HCT116 (cell line): ENCODE data around the gene BCAS2. TPM values are rescaled to one million over a fixed set of nuclear protein-coding genes. Genes with fewer than 3 reads are reported as not detected.

Experiments used
- ATAC-seq: fragments of 200-7000 bp; cut with Tn5 transposase; 2 replicates; pipeline ENCODE4 v1.9.1; 2020; ENCODE audit warnings: mild to moderate bottlenecking, moderate library complexity
- BruUV-seq: library from RNA; stranded (reverse); fragments of 400-500 nt; replicated peaks from 2 replicates; lab custom pipeline; 2021; lab: Mats Ljungman, UMichigan
- CTCF ChIA-PET: fragments of 300-600 bp; sonication (Branson Sonifier 250); formaldehyde crosslinking; loops from one replicate; lab custom pipeline; 2021; ENCODE audit warnings: antibody characterized with exemption; lab: Charles Lee
- POLR2A ChIA-PET: fragments of 300-600, 350-600 bp; sonication (Branson Sonifier 250); formaldehyde crosslinking; loops from one replicate; lab custom pipeline; 2021; ENCODE audit warnings: antibody characterized with exemption; lab: Charles Lee
- RAD21 ChIA-PET, 2 experiments: fragments of 300-600 bp; sonication (Branson Sonifier 250); formaldehyde crosslinking; loops; one replicate each; lab custom pipeline; 2023; ENCODE audit warnings: low total read pairs in 2 of 2; ENCODE audit not compliant: uncharacterized antibody in 2 of 2, unreplicated experiment in 2 of 2, low non-redundant PET in 1 of 2; lab: Charles Lee
- DNase-seq: peaks from one replicate; pipeline ENCODE4 v3.0.0-alpha.2; 2010; ENCODE audit warnings: low read depth, low spot score
- H2AFZ ChIP-seq: fragments of 200-600 bp; shearing (Covaris generic), sonication (generic); 2 replicates; pipeline ENCODE4 v1.6.1; 2017; ENCODE audit warnings: low read depth, mixed run types, mixed read lengths, antibody characterized with exemption, low read length; ENCODE audit not compliant: poor library complexity, severe bottlenecking
- H3K27ac ChIP-seq: 2 replicates; pipeline ENCODE4 v1.5.1; 2012; ENCODE audit warnings: low read depth, low read length
- H3K27me3 ChIP-seq: fragments of 200-600 bp; sonication (generic); 2 replicates; pipeline ENCODE4 v1.6.1; 2016; ENCODE audit warnings: mixed run types, low read length, mixed read lengths; ENCODE audit not compliant: insufficient read depth
- H3K36me3 ChIP-seq, 2 experiments: fragments of 200-500 bp in 1 of 2; fragments of 200-600 bp in 1 of 2; sonication (Bioruptor generic) in 1 of 2; sonication (generic) in 1 of 2; 2 replicates each; pipeline versions ENCODE4 v1.5.1 to v1.6.1; 2014 to 2016; ENCODE audit warnings: low read length in 2 of 2, inconsistent platforms in 1 of 2, mixed read lengths in 1 of 2, mixed run types in 1 of 2; ENCODE audit not compliant: insufficient read depth in 2 of 2, control insufficient read depth in 1 of 2
- H3K4me1 ChIP-seq, 2 experiments: fragments of 200-600 bp in 1 of 2; sonication (generic) in 1 of 2; 2 replicates each; pipeline versions ENCODE4 v1.5.1 to v1.6.1; 2012 to 2017; ENCODE audit warnings: low read length in 2 of 2, inconsistent platforms in 1 of 2, mild to moderate bottlenecking in 1 of 2, mixed read lengths in 1 of 2, mixed run types in 1 of 2, moderate library complexity in 1 of 2; ENCODE audit not compliant: insufficient read depth in 2 of 2, control insufficient read depth in 1 of 2
- H3K4me2 ChIP-seq: fragments of 200-600 bp; sonication (generic); 2 replicates; pipeline ENCODE4 v1.6.1; 2017; ENCODE audit warnings: mixed run types, low read length, mixed read lengths
- H3K4me3 ChIP-seq, 2 experiments: fragments of 200-600 bp in 1 of 2; sonication (generic) in 1 of 2; replicated peaks in 1 of 2; 2 replicates each; pipeline ENCODE4 v1.5.1; 2011 to 2016; ENCODE audit warnings: low read length in 2 of 2, control low read depth in 1 of 2, low read depth in 1 of 2, mild to moderate bottlenecking in 1 of 2, mixed read lengths in 1 of 2, mixed run types in 1 of 2
- H3K79me2 ChIP-seq: fragments of 200-600 bp; sonication (generic); 2 replicates; pipeline ENCODE4 v1.6.1; 2017; ENCODE audit warnings: mild to moderate bottlenecking, mixed run types, low read length, moderate library complexity, mixed read lengths; ENCODE audit not compliant: insufficient read depth
- H3K9ac ChIP-seq: fragments of 200-600 bp; sonication (generic); 2 replicates; pipeline ENCODE4 v1.6.1; 2016; ENCODE audit warnings: low read length, mixed read lengths
- H3K9me2 ChIP-seq: fragments of 200-600 bp; sonication (generic), shearing (Covaris generic); 2 replicates; pipeline ENCODE4 v1.6.1; 2017; ENCODE audit warnings: mixed run types, mild to moderate bottlenecking, moderate library complexity; ENCODE audit not compliant: insufficient read depth
- H3K9me3 ChIP-seq, 2 experiments: fragments of 200-500 bp in 1 of 2; fragments of 200-600 bp in 1 of 2; sonication (Bioruptor generic) in 1 of 2; sonication (generic) in 1 of 2; 2 replicates each; pipeline ENCODE4 v1.6.1; 2014 to 2017; ENCODE audit warnings: low read length in 2 of 2, mixed read lengths in 2 of 2, inconsistent platforms in 1 of 2, low read depth in 1 of 2, mild to moderate bottlenecking in 1 of 2, mixed run types in 1 of 2, moderate library complexity in 1 of 2; ENCODE audit not compliant: control insufficient read depth in 1 of 2, insufficient read depth in 1 of 2
- H4K20me1 ChIP-seq: fragments of 200-600 bp; sonication (generic), shearing (Covaris generic); 2 replicates; pipeline ENCODE4 v1.6.1; 2017; ENCODE audit warnings: mixed run types, mild to moderate bottlenecking, moderate library complexity; ENCODE audit not compliant: insufficient read depth
- CEBPB ChIP-seq: IDR thresholded peaks from 2 replicates; pipeline ENCODE4 v1.6.1; 2012; ENCODE audit warnings: low read depth
- EGR1 ChIP-seq: IDR thresholded peaks from 2 replicates; pipeline ENCODE4 v1.6.1; 2012; ENCODE audit warnings: low read depth
- EZH2 ChIP-seq: fragments of 200-600 bp; sonication (generic); IDR thresholded peaks from 2 replicates; pipeline ENCODE4 v1.6.1; 2017; ENCODE audit warnings: antibody characterized with exemption, mixed run types
- EZH2phosphoT487 ChIP-seq: fragments of 200-600 bp; IDR thresholded peaks from 2 replicates; pipeline ENCODE4 v1.6.1; 2018; ENCODE audit warnings: antibody characterized with exemption, borderline replicate concordance
- POLR2A ChIP-seq: IDR thresholded peaks from 2 replicates; pipeline ENCODE4 v1.7.0; 2011; ENCODE audit warnings: borderline replicate concordance; ENCODE audit not compliant: insufficient read depth, insufficient read length; ENCODE audit errors: extremely low read depth
- RAD21 ChIP-seq: IDR thresholded peaks from 2 replicates; pipeline ENCODE4 v1.6.1; 2012; ENCODE audit warnings: low read depth, mild to moderate bottlenecking
- SIN3A ChIP-seq: IDR thresholded peaks from 2 replicates; pipeline ENCODE4 v1.6.1; 2012; ENCODE audit warnings: low read depth
- SRF ChIP-seq: IDR thresholded peaks from 2 replicates; pipeline ENCODE4 v1.6.1; 2012; ENCODE audit warnings: low read depth
- ZFX ChIP-seq: fragments of 450-650 bp; IDR thresholded peaks from 2 replicates; pipeline ENCODE4 v1.6.1; 2017
- ZNF274 ChIP-seq: fragments of 200-500 bp; sonication (Bioruptor generic); IDR thresholded peaks from 2 replicates; pipeline ENCODE4 v1.6.1; 2014; ENCODE audit warnings: mild to moderate bottlenecking, low read depth, low read length, inconsistent platforms
- intact Hi-C: fragments of 100-400 bp; cut with micrococcal nuclease; formaldehyde crosslinking; loops from 2 replicates; pipeline ENCODE4 v1.10.0; 2022
- total RNA-seq: library from RNA; stranded (reverse); gene quantifications from one replicate; pipeline ENCODE4 v1.2.1, GENCODE V29; 2021; ENCODE audit not compliant: unreplicated experiment
- TF ChIP-seq, protein P1 (sequence below), 3 experiments: fragments of 200-600 bp in 1 of 3; sonication (generic) in 1 of 3; IDR thresholded peaks in 2 of 3; conservative IDR thresholded peaks in 1 of 3; 2 replicates each; pipeline ENCODE4 v1.5.1; 2012 to 2017; ENCODE audit warnings: low read depth in 2 of 3, low read length in 2 of 3, antibody characterized with exemption in 1 of 3, borderline replicate concordance in 1 of 3, control low read depth in 1 of 3, mild to moderate bottlenecking in 1 of 3, mixed read lengths in 1 of 3, mixed run types in 1 of 3, moderate library complexity in 1 of 3; ENCODE audit not compliant: insufficient read depth in 1 of 3
- TF ChIP-seq, protein P2 (sequence below): IDR thresholded peaks from 2 replicates; pipeline ENCODE4 v1.6.1; 2012
- TF ChIP-seq, protein P3 (sequence below): IDR thresholded peaks from 2 replicates; pipeline ENCODE4 v1.6.1; 2011; ENCODE audit warnings: mild to moderate bottlenecking, low read length, moderate library complexity; ENCODE audit not compliant: insufficient replicate concordance; ENCODE audit errors: extremely low read depth

Gene BCAS2
- total RNA-seq, 1 experiment from 2014 or later = 45.2 TPM

DNA sequence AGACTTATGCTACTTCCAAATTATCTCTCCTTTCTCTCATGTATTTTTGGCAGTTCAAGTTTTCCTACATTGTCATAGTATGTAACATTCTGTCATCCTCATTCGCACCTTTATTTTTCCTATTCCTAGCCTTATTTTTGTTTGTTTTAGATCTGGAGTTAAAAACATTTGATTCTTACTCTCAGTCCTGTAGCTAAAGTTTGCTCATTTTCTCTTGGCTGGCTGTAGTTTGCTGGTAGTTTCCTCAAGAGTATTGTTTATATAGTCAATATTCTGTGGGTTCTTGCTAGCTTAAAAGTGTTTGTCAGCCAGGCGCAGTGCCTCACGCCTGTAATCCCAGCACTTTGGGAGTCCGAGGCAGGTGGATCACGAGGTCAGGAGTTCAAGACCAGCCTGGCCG is 40.6 kb downstream of the BCAS2 start (continued):
- no peak for TF ChIP-seq SRF

DNA sequence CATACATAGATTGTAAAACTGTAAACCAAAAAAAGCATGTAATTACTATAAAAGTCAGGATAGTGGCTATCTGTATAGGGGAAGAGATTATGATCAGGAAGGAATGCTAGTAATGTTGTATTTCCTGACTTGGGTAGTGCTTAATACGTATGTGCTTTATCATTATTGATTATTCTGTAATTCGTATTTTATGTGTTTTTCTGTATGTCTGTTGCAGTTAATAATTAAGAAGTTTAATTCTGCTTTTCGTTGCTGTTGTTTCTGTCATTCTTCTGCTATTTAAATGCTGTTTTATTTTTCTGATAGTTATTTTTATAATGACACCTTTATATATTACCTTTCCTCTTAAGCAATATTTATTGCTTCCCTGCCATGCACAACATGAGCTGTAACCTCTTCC is 41.1 kb downstream of the BCAS2 start:
- ChIA-PET CTCF (no interaction called here), RAD21 (no interaction called here), POLR2A (no interaction called here)
- Histone ChIP-seq H3K27me3 (no peaks in the 10 kb centered on the region), H3K79me2 (no peaks in the 10 kb centered on the region), H2AFZ (no peak overlapping the region), H3K36me3 (no peaks in the 10 kb centered on the region), H3K9me2 (no peaks in the 10 kb centered on the region), H3K4me3 (no peak overlapping the region), H3K4me2 (no peak overlapping the region), H4K20me1 (no peaks in the 10 kb centered on the region), H3K9me3 (no peaks in the 10 kb centered on the region), H3K4me1 (no peaks in the 10 kb centered on the region), H3K27ac (no peak overlapping the region), H3K9ac (no peak overlapping the region)
- no TSS peak for BruUV-seq
- intact Hi-C loops = no loop called here
- no peak for TF ChIP-seq CEBPB
- no peak for TF ChIP-seq RAD21
- TF ChIP-seq, protein P1, sequence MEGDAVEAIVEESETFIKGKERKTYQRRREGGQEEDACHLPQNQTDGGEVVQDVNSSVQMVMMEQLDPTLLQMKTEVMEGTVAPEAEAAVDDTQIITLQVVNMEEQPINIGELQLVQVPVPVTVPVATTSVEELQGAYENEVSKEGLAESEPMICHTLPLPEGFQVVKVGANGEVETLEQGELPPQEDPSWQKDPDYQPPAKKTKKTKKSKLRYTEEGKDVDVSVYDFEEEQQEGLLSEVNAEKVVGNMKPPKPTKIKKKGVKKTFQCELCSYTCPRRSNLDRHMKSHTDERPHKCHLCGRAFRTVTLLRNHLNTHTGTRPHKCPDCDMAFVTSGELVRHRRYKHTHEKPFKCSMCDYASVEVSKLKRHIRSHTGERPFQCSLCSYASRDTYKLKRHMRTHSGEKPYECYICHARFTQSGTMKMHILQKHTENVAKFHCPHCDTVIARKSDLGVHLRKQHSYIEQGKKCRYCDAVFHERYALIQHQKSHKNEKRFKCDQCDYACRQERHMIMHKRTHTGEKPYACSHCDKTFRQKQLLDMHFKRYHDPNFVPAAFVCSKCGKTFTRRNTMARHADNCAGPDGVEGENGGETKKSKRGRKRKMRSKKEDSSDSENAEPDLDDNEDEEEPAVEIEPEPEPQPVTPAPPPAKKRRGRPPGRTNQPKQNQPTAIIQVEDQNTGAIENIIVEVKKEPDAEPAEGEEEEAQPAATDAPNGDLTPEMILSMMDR (IDR thresholded peaks at IDR 0.05 in 2 of 3, conservative IDR thresholded peaks at IDR 0.05 in 1 of 3; ENCODE audit: borderline replicate concordance in 1 of 3, insufficient read depth in 1 of 3, low read depth in 2 of 3, low read length in 2 of 3) = no peak
- TF ChIP-seq ZNF274 = no peak
- TF ChIP-seq EZH2 = no peak
- TF ChIP-seq, protein P2, sequence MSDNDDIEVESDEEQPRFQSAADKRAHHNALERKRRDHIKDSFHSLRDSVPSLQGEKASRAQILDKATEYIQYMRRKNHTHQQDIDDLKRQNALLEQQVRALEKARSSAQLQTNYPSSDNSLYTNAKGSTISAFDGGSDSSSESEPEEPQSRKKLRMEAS = no peak
- TF ChIP-seq ZFX = no peak
- no peak for TF ChIP-seq SIN3A
- no peak for TF ChIP-seq EZH2phosphoT487
- TF ChIP-seq EGR1 = no peak
- TF ChIP-seq, protein P3, sequence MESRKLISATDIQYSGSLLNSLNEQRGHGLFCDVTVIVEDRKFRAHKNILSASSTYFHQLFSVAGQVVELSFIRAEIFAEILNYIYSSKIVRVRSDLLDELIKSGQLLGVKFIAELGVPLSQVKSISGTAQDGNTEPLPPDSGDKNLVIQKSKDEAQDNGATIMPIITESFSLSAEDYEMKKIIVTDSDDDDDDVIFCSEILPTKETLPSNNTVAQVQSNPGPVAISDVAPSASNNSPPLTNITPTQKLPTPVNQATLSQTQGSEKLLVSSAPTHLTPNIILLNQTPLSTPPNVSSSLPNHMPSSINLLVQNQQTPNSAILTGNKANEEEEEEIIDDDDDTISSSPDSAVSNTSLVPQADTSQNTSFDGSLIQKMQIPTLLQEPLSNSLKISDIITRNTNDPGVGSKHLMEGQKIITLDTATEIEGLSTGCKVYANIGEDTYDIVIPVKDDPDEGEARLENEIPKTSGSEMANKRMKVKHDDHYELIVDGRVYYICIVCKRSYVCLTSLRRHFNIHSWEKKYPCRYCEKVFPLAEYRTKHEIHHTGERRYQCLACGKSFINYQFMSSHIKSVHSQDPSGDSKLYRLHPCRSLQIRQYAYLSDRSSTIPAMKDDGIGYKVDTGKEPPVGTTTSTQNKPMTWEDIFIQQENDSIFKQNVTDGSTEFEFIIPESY = no peak
- TF ChIP-seq POLR2A = no peak
- no peak for ATAC-seq
- DNase-seq = no peak
